PFSK-1 (cell line): Measurements from ENCODE around the gene NAV2.

Experiments used
- FOXP2 ChIP-seq: optimal IDR thresholded peaks from 2 replicates; pipeline ENCODE3; 2011; ENCODE audit warnings: borderline replicate concordance, control low read depth, inconsistent platforms; ENCODE audit not compliant: insufficient read depth; ENCODE audit errors: extremely low read length, extremely low read depth
- POLR2AphosphoS5 ChIP-seq: IDR thresholded peaks from 2 replicates; pipeline ENCODE4 v1.6.1; 2012; ENCODE audit warnings: low read depth, mild to moderate bottlenecking, control low read depth, low read length, moderate library complexity
- REST ChIP-seq, 2 experiments: IDR thresholded peaks; 2 replicates each; pipeline versions ENCODE4 v1.6.1 to v1.8.0; 2011 to 2012; ENCODE audit warnings: low read depth in 2 of 2, low read length in 2 of 2, control low read depth in 1 of 2, inconsistent platforms in 1 of 2, mild to moderate bottlenecking in 1 of 2, moderate library complexity in 1 of 2; ENCODE audit not compliant: insufficient read depth in 1 of 2
- SIN3A ChIP-seq: IDR thresholded peaks from 2 replicates; pipeline ENCODE4 v1.6.1; 2012; ENCODE audit warnings: mild to moderate bottlenecking, low read length, moderate library complexity, borderline replicate concordance; ENCODE audit not compliant: insufficient read depth
- TAF1 ChIP-seq: IDR thresholded peaks from 2 replicates; pipeline ENCODE4 v1.6.1; 2012; ENCODE audit warnings: low read length, control low read depth, borderline replicate concordance; ENCODE audit not compliant: insufficient read depth

The NAV2 gene

GRCh38 chr11:19789835-19790710 lies 77.4 kb downstream of the NAV2 start:
- no peak for TF ChIP-seq POLR2AphosphoS5
- TF ChIP-seq TAF1 = no peak
- no peak for TF ChIP-seq SIN3A
- TF ChIP-seq REST (IDR thresholded peaks at IDR 0.05; ENCODE audit: insufficient read depth in 1 of 2, low read depth in 2 of 2, low read length in 2 of 2) = no peak
- TF ChIP-seq FOXP2 = no peak

- TF ChIP-seq SIN3A (no peak), REST (IDR thresholded peaks at IDR 0.05; ENCODE audit: insufficient read depth in 1 of 2, low read depth in 2 of 2, low read length in 2 of 2) (no peak), POLR2AphosphoS5 (no peak)
Measured at GRCh38 chr11:19790831-19791552, 78.4 kb downstream of the NAV2 start.

- no peak for TF ChIP-seq SIN3A
- TF ChIP-seq TAF1 = no peak
- TF ChIP-seq POLR2AphosphoS5 = no peak
- TF ChIP-seq REST (IDR thresholded peaks at IDR 0.05; ENCODE audit: insufficient read depth in 1 of 2, low read depth in 2 of 2, low read length in 2 of 2) = no peak
- no peak for TF ChIP-seq FOXP2
Measured at GRCh38 chr11:19792510-19792909, 79.9 kb downstream of the NAV2 start.

- TF ChIP-seq TAF1 = no peak
- TF ChIP-seq POLR2AphosphoS5 = no peak
- TF ChIP-seq REST (IDR thresholded peaks at IDR 0.05; ENCODE audit: insufficient read depth in 1 of 2, low read depth in 2 of 2, low read length in 2 of 2) = no peak
- no peak for TF ChIP-seq SIN3A
- no peak for TF ChIP-seq FOXP2
Measured at GRCh38 chr11:19793326-19793725, 80.7 kb downstream of the NAV2 start.
